Neural cell (in vitro differentiated cells): Measurements from ENCODE around the gene EML6. TPM values are rescaled to one million over a fixed set of nuclear protein-coding genes. Genes with fewer than 3 reads are reported as not detected.

Experiments used
- H2AFZ ChIP-seq: fragments of 200-600, 300-800 bp; sonication (generic), shearing (Covaris generic); 2 replicates; pipeline ENCODE4 v1.6.0; 2014; ENCODE audit warnings: low read depth, mild to moderate bottlenecking, antibody characterized with exemption, low read length, moderate library complexity
- H3F3A ChIP-seq: fragments of 200-600 bp; shearing (Covaris generic); 2 replicates; pipeline ENCODE4 v1.6.1; 2016; ENCODE audit warnings: mild to moderate bottlenecking, moderate library complexity, mixed read lengths, antibody characterized with exemption, low read length; ENCODE audit not compliant: insufficient read depth, poor library complexity, severe bottlenecking
- H3K27ac ChIP-seq: fragments of 200-600, 300-800 bp; sonication (generic), shearing (Covaris generic); 2 replicates; pipeline ENCODE4 v1.5.1; 2014; ENCODE audit warnings: mild to moderate bottlenecking, low read length, moderate library complexity
- H3K27me3 ChIP-seq: fragments of 300-800, 200-600 bp; sonication (generic), shearing (Covaris generic); 2 replicates; pipeline ENCODE4 v1.6.0; 2014; ENCODE audit warnings: mild to moderate bottlenecking, low read depth, low read length, moderate library complexity; ENCODE audit not compliant: insufficient read depth
- H3K36me3 ChIP-seq: fragments of 300-800, 200-600 bp; sonication (generic), shearing (Covaris generic); 2 replicates; pipeline ENCODE4 v1.5.1; 2014; ENCODE audit warnings: mild to moderate bottlenecking, antibody characterized with exemption, low read length, moderate library complexity; ENCODE audit not compliant: insufficient read depth
- H3K4me2 ChIP-seq: fragments of 300-800, 200-600 bp; sonication (generic), shearing (Covaris generic); 2 replicates; pipeline ENCODE4 v1.6.0; 2014; ENCODE audit warnings: mild to moderate bottlenecking, low read length
- H3K4me3 ChIP-seq: fragments of 300-800, 200-600 bp; sonication (generic), shearing (Covaris generic); 2 replicates; pipeline ENCODE4 v1.5.1; 2014; ENCODE audit warnings: mild to moderate bottlenecking, low read length, moderate library complexity
- H3K79me2 ChIP-seq: fragments of 200-600 bp; shearing (Covaris generic); replicated peaks from 2 replicates; pipeline ENCODE4 v1.6.0; 2014; ENCODE audit warnings: mild to moderate bottlenecking, low read length, moderate library complexity; ENCODE audit not compliant: insufficient read depth
- H3K9ac ChIP-seq: fragments of 300-800, 200-600 bp; sonication (generic), shearing (Covaris generic); 2 replicates; pipeline ENCODE4 v1.6.1; 2016; ENCODE audit warnings: mild to moderate bottlenecking, low read length, mixed read lengths
- H3K9me2 ChIP-seq: fragments of 200-600 bp; shearing (Covaris generic); 2 replicates; pipeline ENCODE4 v1.6.1; 2016; ENCODE audit warnings: mild to moderate bottlenecking, low read length, mixed read lengths; ENCODE audit not compliant: insufficient read depth
- H3K9me3 ChIP-seq: fragments of 200-600, 300-800 bp; sonication (generic), shearing (Covaris generic); 2 replicates; pipeline ENCODE4 v1.6.1; 2016; ENCODE audit warnings: mild to moderate bottlenecking, mixed run types, low read length, moderate library complexity, mixed read lengths
- H4K20me1 ChIP-seq: fragments of 200-600 bp; shearing (Covaris generic); 2 replicates; pipeline ENCODE4 v1.6.1; 2016; ENCODE audit warnings: mild to moderate bottlenecking, mixed run types; ENCODE audit not compliant: insufficient read depth
- CTCF ChIP-seq: fragments of 450-650 bp; IDR thresholded peaks from 2 replicates; pipeline ENCODE4 v1.5.1; 2014; ENCODE audit warnings: antibody characterized with exemption, mild to moderate bottlenecking, moderate library complexity; ENCODE audit not compliant: poor library complexity, severe bottlenecking
- EP300 ChIP-seq: fragments of 450-650 bp; conservative IDR thresholded peaks from 2 replicates; pipeline ENCODE4 v1.6.1; 2014; ENCODE audit warnings: antibody characterized with exemption, mild to moderate bottlenecking, moderate library complexity; ENCODE audit not compliant: poor library complexity, severe bottlenecking
- EZH2 ChIP-seq: fragments of 200-600, 300-800 bp; shearing (Covaris generic), sonication (generic); IDR thresholded peaks from 2 replicates; pipeline ENCODE4 v1.6.1; 2014; ENCODE audit warnings: antibody characterized with exemption, low read length, borderline replicate concordance, mild to moderate bottlenecking; ENCODE audit not compliant: insufficient read depth, poor library complexity, severe bottlenecking
- MXI1 ChIP-seq: fragments of 450-650 bp; conservative IDR thresholded peaks from 2 replicates; pipeline ENCODE4 v1.6.1; 2014; ENCODE audit warnings: antibody characterized with exemption, mild to moderate bottlenecking; ENCODE audit not compliant: poor library complexity, severe bottlenecking
- POLR2AphosphoS5 ChIP-seq: IDR thresholded peaks from 2 replicates; pipeline ENCODE4 v1.6.1; 2012
- RAD21 ChIP-seq: fragments of 450-650 bp; conservative IDR thresholded peaks from 2 replicates; pipeline ENCODE4 v1.6.1; 2014; ENCODE audit warnings: antibody characterized with exemption, mild to moderate bottlenecking, moderate library complexity
- REST ChIP-seq: IDR thresholded peaks from 2 replicates; pipeline ENCODE4 v1.6.1; 2012; ENCODE audit warnings: borderline replicate concordance
- SMC3 ChIP-seq: fragments of 450-650 bp; conservative IDR thresholded peaks from 2 replicates; pipeline ENCODE4 v1.6.1; 2014; ENCODE audit warnings: antibody characterized with exemption, mild to moderate bottlenecking, moderate library complexity; ENCODE audit not compliant: poor library complexity
- TAF1 ChIP-seq: IDR thresholded peaks from 2 replicates; pipeline ENCODE4 v1.6.1; 2012; ENCODE audit warnings: low read depth
- polyA plus RNA-seq: library from polyadenylated mRNA; depleted of rRNA; stranded (reverse); fragments of >200 nt; gene quantifications from 2 replicates; pipeline ENCODE4 v1.2.3, GENCODE V29; 2014

The EML6 gene
- polyA plus RNA-seq, 1 donor from 2014 or later = 13.4 TPM

- Histone ChIP-seq H3K27ac (no peak overlapping the region), H3K4me2 (no peak overlapping the region), H2AFZ (no peak overlapping the region)
These were observed 49.1 kb downstream of the EML6 start for GRCh38 chr2:54772531-54772930.

GRCh38 chr2:54773233-54773632 lies 49.8 kb downstream of the EML6 start:
- H3K4me2 ChIP-seq = no peak overlapping the region
- no peaks in the 10 kb centered on the region for H3K27me3 ChIP-seq
- H3K9me2 ChIP-seq = no peaks in the 10 kb centered on the region
- no peak overlapping the region for H3K27ac ChIP-seq
- H2AFZ ChIP-seq = no peak overlapping the region
- peaks cover 9% of the 10 kb centered on the region for H3K9me3 ChIP-seq
- no peaks in the 10 kb centered on the region for H3F3A ChIP-seq
- H3K4me3 ChIP-seq = no peak overlapping the region
- H3K36me3 ChIP-seq = no peaks in the 10 kb centered on the region
- H3K79me2 ChIP-seq = no peaks in the 10 kb centered on the region
- H3K9ac ChIP-seq = no peak overlapping the region
- no peaks in the 10 kb centered on the region for H4K20me1 ChIP-seq
- no peak for TF ChIP-seq RAD21
- no peak for TF ChIP-seq MXI1
- no peak for TF ChIP-seq EP300
- no peak for TF ChIP-seq EZH2
- no peak for TF ChIP-seq SMC3
- TF ChIP-seq REST = no peak

More at GRCh38 chr2:54772531-54772930, 49.1 kb downstream of the EML6 start:
- no peak for TF ChIP-seq RAD21
- TF ChIP-seq TAF1 = no peak
- no peak for TF ChIP-seq MXI1
- no peak for TF ChIP-seq EZH2
- TF ChIP-seq REST = no peak
- no peak for TF ChIP-seq SMC3
- TF ChIP-seq EP300 = no peak
- TF ChIP-seq CTCF = no peak
- TF ChIP-seq POLR2AphosphoS5 = no peak
- no peak overlapping the region for H3K9ac ChIP-seq
- peaks cover 9% of the 10 kb centered on the region for H3K9me3 ChIP-seq
- no peaks in the 10 kb centered on the region for H3K79me2 ChIP-seq
- no peaks in the 10 kb centered on the region for H3K9me2 ChIP-seq
- H4K20me1 ChIP-seq = no peaks in the 10 kb centered on the region
- H3F3A ChIP-seq = no peaks in the 10 kb centered on the region
- H3K36me3 ChIP-seq = no peaks in the 10 kb centered on the region
- H3K4me3 ChIP-seq = no peak overlapping the region
- no peaks in the 10 kb centered on the region for H3K27me3 ChIP-seq
